Measurements from ENCODE around the gene CEMIP.

CEMIP gene

GRCh38 chr15:80825361-80826030 lies 46.3 kb downstream of the CEMIP start:
- DNase-seq (ENCODE audit: low spot score), result no peak

- no peak for DNase-seq (ENCODE audit: low spot score)
These were observed 49.6 kb downstream of the CEMIP start for GRCh38 chr15:80828796-80829195.

- DNase-seq (ENCODE audit: low spot score), result no peak
These were observed 51.5 kb downstream of the CEMIP start for GRCh38 chr15:80830677-80831076.

GRCh38 chr15:80831192-80831591 lies 52.0 kb downstream of the CEMIP start:
- DNase-seq (ENCODE audit: low spot score), result no peak

- DNase-seq (ENCODE audit: low spot score), result no peak
These were observed 52.5 kb downstream of the CEMIP start for GRCh38 chr15:80831606-80832224.

GRCh38 chr15:80832686-80833085 lies 53.5 kb downstream of the CEMIP start:
- DNase-seq (ENCODE audit: low spot score), result no peak

GRCh38 chr15:80834402-80834801 lies 55.2 kb downstream of the CEMIP start:
- DNase-seq (ENCODE audit: low spot score), result no peak

GRCh38 chr15:80834906-80835305 lies 55.7 kb downstream of the CEMIP start:
- no peak for DNase-seq (ENCODE audit: low spot score)

- DNase-seq (ENCODE audit: low spot score), result no peak
These were observed 56.2 kb downstream of the CEMIP start for GRCh38 chr15:80835336-80835735.

GRCh38 chr15:80836223-80836622 lies 57.1 kb downstream of the CEMIP start:
- no peak for DNase-seq (ENCODE audit: low spot score)

GRCh38 chr15:80837006-80837405 lies 57.8 kb downstream of the CEMIP start:
- no peak for DNase-seq (ENCODE audit: low spot score)

- no peak for DNase-seq (ENCODE audit: low spot score)
These were observed 58.8 kb downstream of the CEMIP start for GRCh38 chr15:80838012-80838411.

- DNase-seq (ENCODE audit: low spot score), result no peak
These were observed 59.5 kb downstream of the CEMIP start for GRCh38 chr15:80838666-80839065.

- DNase-seq (ENCODE audit: low spot score), result no peak
These were observed 60.6 kb downstream of the CEMIP start for GRCh38 chr15:80839764-80840130.

GRCh38 chr15:80840182-80841130 lies 61.3 kb downstream of the CEMIP start:
- no peak for DNase-seq (ENCODE audit: low spot score)

GRCh38 chr15:80841541-80841940 lies 62.4 kb downstream of the CEMIP start:
- no peak for DNase-seq (ENCODE audit: low spot score)

GRCh38 chr15:80844011-80844732 lies 65.0 kb downstream of the CEMIP start:
- no peak for DNase-seq (ENCODE audit: low spot score)

GRCh38 chr15:80846031-80846815 lies 67.1 kb downstream of the CEMIP start:
- no peak for DNase-seq (ENCODE audit: low spot score)

- no peak for DNase-seq (ENCODE audit: low spot score)
These were observed 70.1 kb downstream of the CEMIP start for GRCh38 chr15:80849308-80849707.

- DNase-seq (ENCODE audit: low spot score), result no peak
These were observed 71.8 kb downstream of the CEMIP start for GRCh38 chr15:80850941-80851451.

GRCh38 chr15:80852676-80853075 lies 73.5 kb downstream of the CEMIP start:
- DNase-seq (ENCODE audit: low spot score), result no peak

Measured in ecto neural progenitor cell (in vitro differentiated cells).